HG03575 (cell line): ENCODE data around the gene MRGPRF.
"Not testable (repeated sequence)": the region's sequence is repeated elsewhere in the genome, so short reads cannot be mapped to it uniquely, and the experiment has no call there.

Experiments used
- ATAC-seq: cut with Tn5 transposase; IDR thresholded peaks from one replicate; pipeline ENCODE4 v1.9.1; 2021; ENCODE audit not compliant: unreplicated experiment, insufficient number of reproducible peaks, low FRiP score; ENCODE audit errors: extremely low read depth

Gene MRGPRF

DNA sequence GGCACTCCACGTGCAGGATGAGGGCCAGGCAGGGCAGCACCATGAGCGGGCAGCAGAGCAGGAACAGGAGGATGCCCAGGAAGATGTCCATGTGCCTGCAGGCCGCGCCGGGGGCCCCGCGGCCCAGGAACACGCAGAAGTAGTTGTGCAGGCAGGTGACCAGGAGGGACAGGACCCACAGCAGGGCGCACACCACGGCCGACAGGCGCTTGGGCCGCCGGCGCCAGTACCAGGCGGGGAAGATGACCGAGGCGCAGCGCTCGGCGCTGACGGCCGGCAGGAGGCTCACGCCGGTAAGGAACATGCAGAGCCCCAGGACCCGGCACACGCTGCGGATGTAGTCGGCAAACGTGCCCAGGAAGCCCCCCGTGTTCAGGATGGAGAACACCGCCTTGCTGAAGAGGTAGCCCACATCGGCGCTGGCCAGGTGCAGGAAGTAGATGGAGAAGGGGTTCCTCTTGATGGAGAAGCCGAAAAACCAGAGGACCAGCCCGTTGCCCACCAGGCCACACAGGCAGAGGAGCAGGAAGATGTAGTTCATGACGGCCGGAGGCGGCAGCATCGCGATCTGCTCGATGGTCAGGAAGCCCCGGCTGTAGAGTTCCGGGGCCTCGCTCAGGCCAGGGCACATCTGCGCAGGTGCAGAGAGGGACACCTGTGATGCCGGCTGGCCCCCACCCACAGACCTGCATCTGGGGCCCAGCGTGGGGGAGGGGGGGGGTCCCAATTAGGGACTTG lies 7.2 kb downstream of the MRGPRF start:
- ATAC-seq, result no peak

DNA sequence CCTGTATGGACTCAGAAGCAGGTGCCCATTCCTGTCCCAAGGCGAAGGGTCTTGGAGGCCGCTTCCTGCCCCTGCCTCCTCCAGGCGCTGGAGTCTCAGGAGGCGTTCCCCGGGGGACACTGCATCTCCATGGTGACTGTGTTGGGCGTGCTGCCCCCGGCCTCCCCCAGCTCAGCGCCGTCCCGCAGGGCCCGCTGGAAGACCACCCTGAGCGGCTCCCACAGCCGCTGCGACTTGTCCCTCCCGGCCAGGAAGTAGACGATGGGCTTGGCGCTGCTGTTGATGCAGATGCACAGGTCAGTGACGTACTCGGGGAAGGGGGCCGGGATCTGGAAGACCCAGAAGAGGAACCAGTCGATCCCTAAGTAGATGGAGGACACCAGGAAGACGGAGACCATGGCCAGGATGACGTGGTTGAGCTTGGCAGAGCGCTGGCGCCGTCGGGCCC lies 7.8 kb downstream of the MRGPRF start:
- no peak for ATAC-seq

DNA sequence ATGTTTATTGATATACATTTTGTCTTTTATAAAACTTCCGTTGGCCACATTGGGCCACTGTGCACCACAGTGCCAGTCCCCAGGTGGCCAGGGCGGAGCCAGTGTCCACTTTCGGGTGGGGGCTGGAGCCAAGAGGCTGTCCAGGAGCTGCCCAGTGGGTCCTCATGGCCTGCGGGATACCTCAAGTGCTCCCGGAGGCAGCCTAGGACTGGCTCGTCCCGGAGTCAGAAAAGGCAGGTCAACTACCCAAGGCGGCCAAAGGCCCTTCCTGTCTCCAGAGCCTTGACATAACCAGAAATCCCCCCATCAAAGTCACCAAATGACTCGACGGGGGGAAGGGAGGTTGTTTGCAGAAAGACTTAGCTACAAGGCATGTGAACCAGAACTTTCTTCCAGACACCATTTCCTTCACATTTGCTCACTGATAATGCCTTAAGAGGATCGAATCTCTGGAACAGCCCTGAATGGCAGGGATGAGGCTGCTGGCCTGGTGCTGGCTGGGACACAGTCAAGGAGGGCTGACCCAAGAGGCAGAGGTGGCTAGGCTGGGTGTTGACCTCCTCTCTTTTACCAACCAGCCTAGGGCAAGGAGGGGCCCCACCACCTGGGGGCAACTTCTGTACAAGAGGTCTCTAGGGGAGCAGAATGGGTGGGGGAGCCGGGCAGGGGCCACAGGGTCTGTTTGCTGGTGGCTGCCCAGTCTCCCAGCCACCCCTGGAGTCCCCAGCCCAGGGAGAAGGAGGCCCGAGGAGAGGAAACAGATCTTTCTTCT lies 8.4 kb downstream of the MRGPRF start:
- no peak for ATAC-seq

DNA sequence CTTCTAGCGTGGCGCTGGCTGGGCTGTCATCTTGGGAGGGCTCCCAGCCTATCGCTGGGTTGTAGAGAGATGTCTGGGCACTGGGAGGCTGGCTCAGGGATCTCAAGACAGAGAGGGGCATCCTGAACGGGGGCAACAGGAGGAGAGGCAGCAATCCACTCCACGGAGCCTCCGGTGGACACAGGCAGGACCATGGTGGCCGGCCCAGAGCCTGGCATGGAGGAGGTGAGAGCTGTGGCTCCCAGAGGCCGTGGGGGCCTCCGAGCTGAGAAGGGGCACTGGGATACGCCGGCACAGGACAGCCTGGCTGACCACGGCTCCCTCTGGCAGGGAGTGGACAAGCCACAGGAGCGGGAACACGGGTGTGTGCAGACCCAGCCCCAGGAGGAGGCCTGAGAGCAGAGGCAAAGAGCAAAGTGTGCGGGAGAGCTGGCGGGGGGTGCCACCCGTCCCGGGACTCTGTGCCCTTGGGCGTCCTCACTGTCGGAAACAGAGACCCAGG lies 9.1 kb downstream of the MRGPRF start:
- no peak for ATAC-seq

DNA sequence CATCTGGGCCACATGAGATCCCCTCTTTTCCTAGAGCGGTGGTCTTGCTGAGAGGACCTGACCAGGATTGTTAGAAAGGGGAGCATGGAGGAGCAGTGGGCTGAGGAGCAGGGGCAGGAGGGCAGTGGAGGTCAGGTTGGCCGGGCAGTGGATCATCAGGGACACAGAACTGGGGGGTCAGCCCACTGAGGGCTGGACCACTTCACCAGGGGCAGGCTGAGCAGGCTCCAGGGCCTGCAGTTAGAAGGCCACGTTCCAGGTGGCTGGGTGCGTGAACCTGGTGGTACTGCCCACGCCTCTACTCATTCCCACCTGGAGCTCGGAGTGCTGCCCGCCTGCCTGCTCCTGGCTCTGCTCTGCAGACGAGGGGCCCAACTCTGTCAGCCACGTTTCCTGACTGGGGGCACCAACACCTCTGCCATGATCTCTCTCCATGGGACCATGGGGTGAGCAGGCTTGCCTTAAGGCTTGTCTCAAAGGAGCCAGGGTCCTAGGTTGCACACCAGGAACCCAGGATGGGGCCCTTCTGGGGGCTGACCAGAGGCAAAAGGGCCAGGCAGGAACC lies 9.7 kb downstream of the MRGPRF start:
- no peak for ATAC-seq

DNA sequence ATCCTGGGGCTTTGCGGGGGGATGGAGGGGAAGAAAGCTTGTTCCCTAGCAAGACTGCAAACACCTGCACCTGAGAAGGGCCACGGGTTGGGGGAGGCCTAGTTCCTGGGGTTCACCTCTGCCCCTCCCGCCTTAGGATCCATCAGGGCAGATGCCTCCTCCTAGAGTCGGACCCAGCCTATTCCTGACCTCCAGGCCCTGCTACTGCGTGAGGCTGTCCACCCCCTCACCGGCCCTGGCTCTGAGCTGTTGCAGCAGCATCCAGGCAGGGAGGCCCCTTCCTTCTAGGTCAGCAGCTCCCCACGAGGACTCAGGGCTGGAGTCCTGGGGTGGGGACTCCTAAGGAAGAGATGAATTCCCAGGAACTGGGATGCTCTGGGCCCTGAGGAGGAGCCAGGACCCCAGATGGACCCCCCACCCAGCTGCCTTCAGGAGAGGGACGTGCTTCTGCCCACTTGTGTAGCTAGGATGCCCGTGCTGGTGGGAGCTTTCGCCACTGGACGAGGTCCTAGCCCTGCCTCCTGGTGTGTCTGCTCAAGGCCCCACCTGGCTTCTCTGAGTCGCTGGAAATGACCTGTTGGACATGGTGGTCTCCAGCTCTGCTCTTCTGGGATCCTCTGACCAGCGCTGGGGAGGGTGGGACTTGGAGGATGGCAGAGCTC lies 10.3 kb downstream of the MRGPRF start:
- no peak for ATAC-seq

DNA sequence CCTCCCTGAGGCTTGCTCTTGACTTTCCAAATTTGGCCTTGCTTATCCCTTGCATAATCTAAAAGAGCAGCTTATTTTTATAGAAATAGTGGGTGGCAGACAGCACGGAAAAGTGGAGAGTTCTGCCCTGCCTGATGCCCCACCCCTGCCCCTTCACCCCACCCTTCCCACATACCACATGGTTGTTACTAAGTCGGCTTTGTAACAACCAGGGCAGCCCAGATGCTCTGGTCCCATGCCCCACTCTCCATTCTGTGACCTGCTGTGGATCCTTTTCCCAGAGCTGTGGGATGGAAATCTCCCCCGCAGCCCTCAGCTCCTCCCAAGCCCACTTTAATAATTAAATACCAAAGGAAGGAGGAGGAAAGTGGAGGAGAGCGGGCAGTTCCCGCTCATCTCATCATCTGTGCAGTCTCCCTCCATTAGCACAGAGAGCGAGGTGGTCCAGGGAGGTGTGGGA lies 10.9 kb downstream of the MRGPRF start:
- ATAC-seq, result no peak

DNA sequence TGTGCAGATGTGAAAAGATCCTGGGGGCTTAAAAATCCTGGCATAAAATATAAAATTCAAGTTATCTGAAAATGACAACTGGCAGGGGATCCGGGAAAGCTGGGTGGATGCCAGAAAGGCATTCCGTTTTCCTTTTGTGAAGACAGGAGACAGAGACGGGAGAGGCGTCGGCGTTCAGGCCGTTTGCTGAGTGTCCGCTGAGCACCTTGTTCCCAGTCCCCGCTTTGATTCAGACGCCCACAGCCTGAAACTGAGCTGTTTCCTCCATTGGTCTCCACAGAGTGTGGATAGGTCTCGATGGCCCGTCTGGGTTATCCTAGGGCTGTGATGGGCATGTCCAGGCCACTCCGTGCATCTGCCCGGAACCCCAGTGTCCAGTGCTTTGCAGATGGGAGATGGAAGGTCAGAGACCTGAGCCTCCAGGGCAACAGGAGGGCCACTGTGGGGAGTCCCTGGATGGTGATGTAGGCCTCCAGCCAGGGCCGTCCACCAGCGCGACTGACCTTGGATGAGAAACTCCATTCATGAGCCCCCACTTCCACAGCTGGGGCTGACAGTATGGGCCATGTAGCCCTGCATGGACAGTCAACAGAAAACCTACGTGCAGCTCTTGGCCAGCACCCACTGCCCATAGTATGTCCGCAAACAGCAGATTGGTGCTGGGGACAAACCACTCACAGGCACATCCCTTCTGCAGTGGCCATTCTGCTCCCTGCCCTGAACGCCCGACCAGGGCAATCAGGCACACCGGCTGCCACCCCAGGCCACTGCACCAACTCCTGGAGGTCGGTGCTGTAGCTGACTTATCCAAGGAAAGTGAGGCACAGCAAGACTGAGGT lies 11.6 kb downstream of the MRGPRF start:
- no peak for ATAC-seq

DNA sequence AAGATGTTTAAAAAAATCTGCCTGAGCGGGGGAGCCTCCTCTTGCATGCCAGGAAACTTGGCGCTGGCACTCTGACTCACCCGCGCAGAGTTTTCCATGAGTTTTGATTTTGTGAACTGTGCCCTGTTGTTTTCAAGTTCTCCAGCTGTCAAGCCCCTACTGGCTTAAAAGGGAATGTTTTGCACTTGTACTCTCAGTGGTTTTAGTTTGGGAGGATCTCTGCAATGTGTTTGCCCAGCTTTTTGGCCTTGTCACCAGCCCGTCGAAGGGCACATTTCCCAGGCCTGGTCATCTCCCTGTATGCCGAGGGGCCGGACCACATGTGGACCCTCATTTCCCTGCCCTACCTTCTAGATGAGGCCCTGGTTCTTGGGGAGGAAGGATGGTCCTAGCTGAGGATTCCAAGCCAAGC lies 12.2 kb downstream of the MRGPRF start:
- ATAC-seq, result no peak

DNA sequence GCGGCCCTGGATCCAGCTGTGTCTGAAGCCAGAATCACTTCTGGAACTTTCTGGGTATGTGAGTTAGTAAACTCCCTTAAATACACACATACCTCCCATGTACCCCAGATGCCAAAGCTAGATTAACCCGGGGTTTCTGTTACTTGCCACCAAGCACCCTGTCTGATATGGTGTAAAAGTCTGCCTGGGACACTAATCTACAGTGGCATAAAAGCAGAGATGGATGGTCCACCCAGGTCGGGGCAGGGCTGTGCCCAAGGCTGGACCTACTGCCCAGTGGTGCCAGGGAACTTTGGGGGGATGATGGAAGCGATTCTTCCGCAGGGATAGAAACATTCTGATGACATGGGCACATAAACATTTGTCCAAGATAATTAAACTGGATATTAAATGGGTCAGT lies 12.7 kb downstream of the MRGPRF start:
- no peak for ATAC-seq

DNA sequence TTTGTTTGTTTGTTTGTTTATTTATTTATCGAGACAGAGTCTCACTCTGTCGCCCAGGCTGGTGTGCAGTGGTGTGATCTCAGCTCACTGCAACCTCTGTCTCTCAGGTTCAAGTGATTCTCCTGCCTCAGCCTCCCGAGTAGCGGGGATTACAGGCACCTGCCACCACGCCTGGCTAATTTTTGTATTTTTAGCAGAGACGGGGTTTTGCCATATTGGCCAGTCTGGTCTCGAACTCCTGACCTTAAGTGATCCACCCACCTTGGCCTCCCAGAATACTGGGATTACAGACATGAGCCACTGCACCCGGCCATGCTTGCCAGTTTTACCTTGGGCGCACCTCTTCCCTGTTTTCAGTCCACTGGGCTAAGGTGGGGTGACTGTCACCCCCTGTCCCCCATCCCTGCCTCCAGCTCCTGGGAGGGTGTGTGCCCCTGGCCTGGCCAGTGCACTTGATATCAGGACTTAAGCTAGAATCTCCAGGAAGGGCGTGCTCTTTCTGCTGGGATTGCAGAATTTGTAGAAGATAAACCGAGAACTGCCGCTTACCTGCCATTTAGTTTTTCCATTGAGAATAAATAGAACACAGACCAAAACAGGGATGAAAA lies 13.2 kb downstream of the MRGPRF start:
- ATAC-seq, result not testable (repeated sequence)

DNA sequence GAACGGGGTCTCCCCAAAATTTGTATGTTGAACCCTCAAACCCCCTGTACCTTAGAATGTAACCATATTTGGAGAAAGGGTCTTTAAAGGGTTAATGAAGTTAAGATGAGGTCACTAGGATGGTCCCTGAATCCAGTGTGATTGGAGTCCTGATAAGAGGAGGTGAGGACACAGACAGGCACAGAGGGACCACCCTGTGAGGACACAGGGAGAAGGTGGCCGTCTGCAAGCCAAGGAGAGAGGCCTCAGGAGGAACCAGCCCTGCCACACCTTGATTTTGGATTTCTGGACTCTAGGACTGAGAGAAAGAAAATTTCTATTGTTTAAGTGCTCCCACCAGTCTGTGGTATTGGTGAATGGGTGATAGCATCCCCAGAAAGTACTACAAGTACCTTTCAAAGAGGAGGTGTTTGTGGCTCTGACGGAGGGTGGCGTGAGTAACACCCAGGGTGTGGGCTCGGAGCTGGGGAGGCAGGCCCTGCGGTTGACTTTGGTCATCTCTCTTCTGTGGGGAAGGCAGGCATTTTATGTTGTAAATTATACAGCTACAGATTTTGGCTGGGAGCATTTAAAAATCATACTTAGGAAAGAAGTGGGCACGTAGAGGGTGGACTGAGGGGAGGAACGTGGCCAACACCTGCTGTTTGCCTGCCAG lies 13.8 kb downstream of the MRGPRF start:
- no peak for ATAC-seq

DNA sequence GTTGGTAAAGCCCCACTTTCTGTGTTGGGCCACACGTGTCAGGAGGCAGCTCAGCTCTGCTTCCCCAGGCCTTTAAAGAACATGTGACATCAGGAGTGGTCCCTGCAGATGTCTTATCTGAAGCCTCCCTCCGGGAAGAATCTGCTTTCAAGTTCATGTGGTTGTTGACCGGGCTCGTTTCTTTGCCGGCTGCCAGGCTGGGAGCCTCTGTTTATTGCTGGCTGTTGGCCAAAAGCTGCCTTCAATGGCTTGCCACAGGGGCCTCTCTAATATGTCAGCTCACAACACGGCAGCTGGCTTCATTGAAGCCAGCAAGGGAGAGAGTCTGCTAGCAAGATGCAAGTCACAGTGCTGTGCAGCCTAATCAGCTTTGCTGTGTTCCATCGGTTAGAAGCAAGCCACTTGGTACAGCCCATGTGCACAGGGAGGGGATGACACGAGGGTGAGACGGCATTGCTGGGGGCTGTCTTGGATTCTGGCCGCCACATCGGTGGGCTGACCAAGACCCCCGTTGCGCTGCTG lies 14.6 kb downstream of the MRGPRF start:
- ATAC-seq, result no peak

DNA sequence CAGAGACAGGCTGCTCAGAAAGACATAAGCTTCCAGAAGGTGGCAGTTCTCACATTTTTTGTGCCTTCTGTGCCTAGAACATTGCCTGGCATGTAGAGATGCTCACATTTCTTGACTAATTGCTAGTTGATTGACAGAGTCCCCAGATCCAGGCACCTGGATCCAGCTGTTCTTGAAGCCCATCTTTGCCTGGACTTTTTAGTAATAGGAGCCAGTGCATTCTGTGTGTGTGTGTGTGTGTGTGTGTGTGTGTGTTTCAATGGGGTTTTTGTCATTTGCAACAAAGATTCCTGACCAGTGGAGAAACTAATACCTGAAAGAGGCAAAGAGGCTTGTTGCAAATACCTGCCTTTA lies 15.1 kb downstream of the MRGPRF start:
- ATAC-seq, result no peak

DNA sequence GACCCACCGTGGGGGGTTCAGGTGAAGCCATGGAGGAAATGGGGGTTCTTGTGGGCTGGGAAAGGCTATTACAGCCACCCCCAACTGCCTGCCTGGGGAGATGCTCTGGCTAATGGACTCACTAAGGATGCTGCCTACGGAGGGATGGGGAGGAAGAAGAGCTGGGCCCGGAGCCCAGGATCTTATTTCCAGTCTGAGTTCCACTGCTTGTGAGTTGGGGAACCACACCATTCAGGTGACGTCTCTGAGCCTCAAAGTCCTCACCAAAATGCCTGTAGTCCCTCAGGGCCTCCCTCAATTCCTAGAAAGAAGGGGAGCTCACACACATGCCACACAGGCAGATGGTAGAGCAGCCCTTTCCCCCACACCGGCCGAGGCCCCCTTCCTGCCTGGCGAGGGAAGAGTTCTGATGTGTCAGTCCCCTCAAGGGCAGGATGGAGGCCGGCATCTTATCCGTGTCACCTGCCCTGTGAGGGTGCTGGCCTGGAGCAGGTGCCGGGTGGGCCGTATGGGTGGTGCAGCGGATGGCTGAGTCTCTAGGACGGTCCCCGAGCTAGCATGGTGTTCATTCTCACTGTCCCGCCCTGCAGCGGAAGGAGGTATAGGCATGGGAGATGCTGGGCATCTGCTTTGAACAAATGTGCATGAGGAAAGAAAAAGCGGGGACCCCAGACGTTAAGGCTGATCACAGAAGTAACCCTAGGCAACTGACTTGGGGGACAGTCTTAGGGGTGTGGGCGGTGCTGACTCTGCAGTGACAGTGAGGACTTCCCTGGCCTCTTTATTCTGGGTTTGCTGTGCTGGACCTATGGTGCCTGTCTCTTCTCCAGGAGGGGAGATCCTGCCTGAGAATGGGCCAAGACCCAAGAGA lies 15.7 kb downstream of the MRGPRF start:
- no peak for ATAC-seq

DNA sequence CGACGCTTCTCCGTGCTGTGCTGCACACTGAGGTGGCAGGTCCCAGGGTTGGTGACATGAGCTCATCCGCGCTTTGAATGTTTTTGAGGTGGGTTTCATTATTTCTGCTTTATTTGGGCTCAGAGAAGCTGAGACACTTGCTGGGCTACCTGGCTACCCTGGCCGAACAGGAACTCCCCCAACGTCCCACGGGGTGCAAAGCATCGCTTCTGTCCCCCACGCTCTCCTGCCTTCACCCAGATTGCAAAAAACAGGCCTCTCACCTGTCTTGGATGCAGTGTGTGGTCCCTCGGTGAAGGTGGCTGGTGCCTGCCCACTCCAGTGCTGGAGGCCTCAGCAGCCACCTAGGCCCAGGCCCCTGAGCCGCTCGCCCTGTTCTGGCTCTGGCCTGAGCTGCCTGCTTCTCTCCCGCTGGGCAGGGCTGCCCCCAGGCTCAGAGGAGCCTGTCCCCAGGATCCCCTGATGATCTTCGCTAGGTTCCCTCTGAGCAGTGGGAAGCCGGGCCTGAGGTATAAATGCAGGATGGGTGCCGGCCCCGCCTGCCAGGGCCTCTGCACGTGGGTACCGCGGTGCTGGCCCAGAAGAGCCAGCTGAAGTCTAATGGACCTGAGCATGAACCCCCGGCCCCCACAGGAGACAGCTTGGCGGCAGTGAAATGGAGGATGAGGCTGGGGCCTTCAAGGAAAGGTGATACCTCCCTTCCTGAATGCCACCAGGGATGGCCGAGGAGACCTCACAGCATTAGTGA lies 16.5 kb downstream of the MRGPRF start:
- no peak for ATAC-seq
